ENCODE data around the gene PANK1. TPM values are rescaled to one million over a fixed set of nuclear protein-coding genes. Genes with fewer than 3 reads are reported as not detected.

PANK1 gene
- polyA plus RNA-seq, 1 of the 3 experiments (the other 2 are of a cell fraction): 4.2 TPM

- Histone ChIP-seq H3K27me3 (ENCODE audit: insufficient read depth) (no peaks in the 10 kb centered on the region), H3K4me2 (no peak overlapping the region), H3K36me3 (replicated peaks in 1 of 2; ENCODE audit: control insufficient read depth in 1 of 2, insufficient read depth in 2 of 2, low read length in 1 of 2) (no peaks in the 10 kb centered on the region), H4K20me1 (ENCODE audit: insufficient read depth) (no peaks in the 10 kb centered on the region), H3K9ac (no peak overlapping the region), H3K4me1 (ENCODE audit: control insufficient read depth in 1 of 2, insufficient read depth in 2 of 2, low read depth in 1 of 2, low read length in 1 of 2) (no peaks in the 10 kb centered on the region; a peak in 1 of 4 replicates), H3K79me2 (ENCODE audit: insufficient read depth) (no peaks in the 10 kb centered on the region), H3K9me2 (no peaks in the 10 kb centered on the region), H3K9me3 (no peaks in the 10 kb centered on the region), H3K4me3 (ENCODE audit: low read depth in 2 of 2, low read length in 1 of 2) (no peak overlapping the region), H3K27ac (ENCODE audit: low read depth in 2 of 2, low read length in 1 of 2) (no peak overlapping the region), H3F3A (replicated peaks; ENCODE audit: insufficient read depth) (peaks cover 4% of the 10 kb centered on the region), H2AFZ (ENCODE audit: low read depth) (no peak overlapping the region)
- no peak for DNase-seq
- CTCF ChIA-PET: interaction anchor here (1.4 kb wide), 1 partner anchor 12 kb away, joined by 6 read pairs; no protein-coding TSS in a partner anchor
- no peak for TF ChIP-seq TAF1 (IDR thresholded peaks at IDR 0.05; ENCODE audit: borderline replicate concordance, low read depth, low read length)
- no peak for TF ChIP-seq RFX5 (IDR thresholded peaks at IDR 0.05; ENCODE audit: low read length)
- no peak for TF ChIP-seq SMC3 (IDR thresholded peaks at IDR 0.05; ENCODE audit: low read depth, low read length)
- no peak for TF ChIP-seq JUND (IDR thresholded peaks at IDR 0.05)
- TF ChIP-seq, protein P1, sequence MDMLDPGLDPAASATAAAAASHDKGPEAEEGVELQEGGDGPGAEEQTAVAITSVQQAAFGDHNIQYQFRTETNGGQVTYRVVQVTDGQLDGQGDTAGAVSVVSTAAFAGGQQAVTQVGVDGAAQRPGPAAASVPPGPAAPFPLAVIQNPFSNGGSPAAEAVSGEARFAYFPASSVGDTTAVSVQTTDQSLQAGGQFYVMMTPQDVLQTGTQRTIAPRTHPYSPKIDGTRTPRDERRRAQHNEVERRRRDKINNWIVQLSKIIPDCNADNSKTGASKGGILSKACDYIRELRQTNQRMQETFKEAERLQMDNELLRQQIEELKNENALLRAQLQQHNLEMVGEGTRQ (IDR thresholded peaks at IDR 0.05; ENCODE audit: borderline replicate concordance, low read depth, low read length): no peak
- TF ChIP-seq USF1 (IDR thresholded peaks at IDR 0.05; ENCODE audit: borderline replicate concordance, low read depth): no peak
- no peak for TF ChIP-seq NRF1 (IDR thresholded peaks at IDR 0.05; ENCODE audit: low read depth, low read length)
- no peak for TF ChIP-seq GATA2 (CRISPR knock-in tag; IDR thresholded peaks at IDR 0.05)
- TF ChIP-seq ZBTB33 (IDR thresholded peaks at IDR 0.05; ENCODE audit: borderline replicate concordance, low read depth): no peak
- TF ChIP-seq TEAD4 (IDR thresholded peaks at IDR 0.05; ENCODE audit: borderline replicate concordance, insufficient read depth): no peak
- TF ChIP-seq REST (IDR thresholded peaks at IDR 0.05; ENCODE audit: low read depth, low read length): no peak
- TF ChIP-seq, protein P2, sequence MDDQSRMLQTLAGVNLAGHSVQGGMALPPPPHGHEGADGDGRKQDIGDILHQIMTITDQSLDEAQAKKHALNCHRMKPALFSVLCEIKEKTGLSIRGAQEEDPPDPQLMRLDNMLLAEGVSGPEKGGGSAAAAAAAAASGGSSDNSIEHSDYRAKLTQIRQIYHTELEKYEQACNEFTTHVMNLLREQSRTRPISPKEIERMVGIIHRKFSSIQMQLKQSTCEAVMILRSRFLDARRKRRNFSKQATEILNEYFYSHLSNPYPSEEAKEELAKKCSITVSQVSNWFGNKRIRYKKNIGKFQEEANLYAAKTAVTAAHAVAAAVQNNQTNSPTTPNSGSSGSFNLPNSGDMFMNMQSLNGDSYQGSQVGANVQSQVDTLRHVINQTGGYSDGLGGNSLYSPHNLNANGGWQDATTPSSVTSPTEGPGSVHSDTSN (IDR thresholded peaks at IDR 0.05): no peak
- POLR2A ChIA-PET: no interaction called here
- 62% methylated on average over 1 of the region's 1 CpG for WGBS (ENCODE audit: low lambda C conversion rate)
Observed at GRCh38 chr10:89574368-89574767, 70.7 kb downstream of the PANK1 start.
